ENCODE measurements around the gene TBATA.

TBATA gene

DNA sequence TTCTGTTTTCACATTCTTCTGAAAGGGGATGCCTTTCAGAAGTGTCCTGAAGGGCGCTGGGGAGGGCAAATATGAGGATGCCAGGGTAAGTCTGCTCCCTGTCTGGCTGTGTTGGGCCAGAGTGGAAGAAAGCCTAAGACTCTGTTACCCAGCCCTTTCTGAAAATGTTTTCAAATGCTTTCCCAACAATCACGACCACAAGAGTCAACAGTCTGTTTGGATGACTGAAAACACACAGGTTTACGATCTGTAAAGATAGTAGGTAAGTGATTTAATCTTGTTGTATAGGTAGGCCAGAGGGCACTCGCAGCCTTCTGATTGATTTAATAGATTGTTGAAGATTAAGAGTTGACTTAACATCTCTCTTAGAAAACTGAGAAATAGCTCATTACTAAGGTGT is 43.7 kb upstream of the TBATA start:
- peaks cover 0 to 21% of the 10 kb centered on the region in 2 experiments for H3K36me3 ChIP-seq (ENCODE audit: control insufficient read depth in 1 of 2, insufficient read depth in 2 of 2, low read depth in 1 of 2, low read length in 2 of 2)
- no peak overlapping the region for H2BK120ac ChIP-seq (ENCODE audit: low read depth, low read length)
- no peak overlapping the region for H3K4me2 ChIP-seq (ENCODE audit: low read length, poor library complexity, severe bottlenecking)
- no peak overlapping the region for H3K23ac ChIP-seq (ENCODE audit: low read length in 2 of 2)
- no peak overlapping the region for H4K91ac ChIP-seq (ENCODE audit: low read length)
- H4K8ac ChIP-seq (ENCODE audit: low read length): no peak overlapping the region
- no peak overlapping the region for H2AFZ ChIP-seq (ENCODE audit: low read depth, low read length)
- H2BK5ac ChIP-seq (ENCODE audit: low read depth, low read length, poor library complexity, severe bottlenecking): no peak overlapping the region
- peaks cover 1% of the 10 kb centered on the region for H3K4me1 ChIP-seq (ENCODE audit: control insufficient read depth, insufficient read depth, low read depth, low read length)
- no peaks in the 10 kb centered on the region for H3K9me3 ChIP-seq (ENCODE audit: control insufficient read depth, low read length)
- H2AK5ac ChIP-seq (ENCODE audit: low read length, severe bottlenecking): no peak overlapping the region
- no peaks in the 10 kb centered on the region for H3K27me3 ChIP-seq (ENCODE audit: control insufficient read depth in 1 of 2, insufficient read depth in 1 of 2, low read length in 2 of 2)
- H3K4me3 ChIP-seq (ENCODE audit: insufficient read depth in 1 of 2, low read depth in 1 of 2, low read length in 2 of 2): no peak overlapping the region
- no peak overlapping the region for H3K9ac ChIP-seq (ENCODE audit: low read length)
- no peak overlapping the region for H3K18ac ChIP-seq (ENCODE audit: low read depth in 1 of 2, low read length in 2 of 2)
- peaks cover 28% of the 10 kb centered on the region for H3K79me1 ChIP-seq (replicated peaks; ENCODE audit: low read length, poor library complexity, severe bottlenecking)
- H2BK15ac ChIP-seq (ENCODE audit: low read depth, poor library complexity, severe bottlenecking): no peak overlapping the region
- DNase-seq: no peak
- H2BK12ac ChIP-seq (ENCODE audit: low read length in 2 of 2): no peak overlapping the region
- no peak overlapping the region for H3K4ac ChIP-seq (ENCODE audit: low read depth in 1 of 2, low read length in 2 of 2)
- no peak overlapping the region for H3K27ac ChIP-seq (ENCODE audit: low read length, poor library complexity, severe bottlenecking)
- WGBS: 94% methylated on average over 4 of the region's 4 CpGs
- no peak overlapping the region for H3K14ac ChIP-seq (ENCODE audit: low read length in 2 of 2)

DNA sequence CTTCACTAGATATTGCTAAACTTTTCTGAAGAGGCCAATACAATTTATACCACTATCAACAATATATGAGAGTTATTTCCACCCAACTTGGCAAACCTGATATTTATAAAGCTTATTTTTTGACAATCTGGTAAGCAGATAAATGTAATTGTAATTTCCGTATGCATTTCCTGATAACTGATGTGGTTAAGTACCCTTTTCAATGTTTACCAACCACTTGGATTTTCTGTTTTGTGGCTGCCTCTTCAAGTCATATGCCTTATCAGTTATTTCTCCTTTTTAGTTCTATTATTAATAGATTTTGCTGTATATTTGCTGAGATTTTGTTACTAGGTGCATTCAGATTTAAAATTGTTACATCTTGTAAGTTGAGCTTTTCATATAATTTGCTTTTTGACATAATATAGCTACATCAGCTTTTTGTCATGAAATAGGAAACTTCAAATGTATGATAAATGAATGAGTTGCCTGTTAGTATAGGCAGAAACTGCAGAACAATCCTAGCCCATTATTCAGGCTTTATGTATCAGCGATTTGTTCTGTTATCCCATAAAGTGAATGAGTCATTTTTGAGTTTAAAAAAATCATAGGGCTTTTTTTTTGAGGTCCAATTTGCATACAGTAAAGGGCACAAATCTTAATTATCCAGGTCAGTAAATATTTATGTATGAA is 42.0 kb upstream of the TBATA start:
- Histone ChIP-seq H3K9me3 (ENCODE audit: control insufficient read depth, low read length) (no peaks in the 10 kb centered on the region), H4K8ac (ENCODE audit: low read length) (no peak overlapping the region), H2AK5ac (ENCODE audit: low read length, severe bottlenecking) (no peak overlapping the region), H3K36me3 (ENCODE audit: control insufficient read depth in 1 of 2, insufficient read depth in 2 of 2, low read depth in 1 of 2, low read length in 2 of 2) (peaks cover 0 to 21% of the 10 kb centered on the region in 2 experiments), H3K4me1 (ENCODE audit: control insufficient read depth, insufficient read depth, low read depth, low read length) (peaks cover 1% of the 10 kb centered on the region), H3K9ac (ENCODE audit: low read length) (no peak overlapping the region), H3K4me2 (ENCODE audit: low read length, poor library complexity, severe bottlenecking) (no peak overlapping the region), H2BK5ac (ENCODE audit: low read depth, low read length, poor library complexity, severe bottlenecking) (no peak overlapping the region), H3K14ac (ENCODE audit: low read length in 2 of 2) (no peak overlapping the region), H2BK15ac (ENCODE audit: low read depth, poor library complexity, severe bottlenecking) (no peak overlapping the region), H2BK120ac (ENCODE audit: low read depth, low read length) (no peak overlapping the region), H3K27me3 (ENCODE audit: control insufficient read depth in 1 of 2, insufficient read depth in 1 of 2, low read length in 2 of 2) (no peaks in the 10 kb centered on the region), H3K79me1 (replicated peaks; ENCODE audit: low read length, poor library complexity, severe bottlenecking) (peaks cover 28% of the 10 kb centered on the region), H3K4me3 (ENCODE audit: insufficient read depth in 1 of 2, low read depth in 1 of 2, low read length in 2 of 2) (no peak overlapping the region), H4K91ac (ENCODE audit: low read length) (no peak overlapping the region), H2AFZ (ENCODE audit: low read depth, low read length) (no peak overlapping the region), H3K23ac (ENCODE audit: low read length in 2 of 2) (no peak overlapping the region), H3K18ac (ENCODE audit: low read depth in 1 of 2, low read length in 2 of 2) (no peak overlapping the region), H2BK12ac (ENCODE audit: low read length in 2 of 2) (no peak overlapping the region), H3K4ac (ENCODE audit: low read depth in 1 of 2, low read length in 2 of 2) (no peak overlapping the region), H3K27ac (ENCODE audit: low read length, poor library complexity, severe bottlenecking) (no peak overlapping the region)
- no peak for DNase-seq
- 100% methylated on average over 1 of the region's 2 CpGs for WGBS

DNA sequence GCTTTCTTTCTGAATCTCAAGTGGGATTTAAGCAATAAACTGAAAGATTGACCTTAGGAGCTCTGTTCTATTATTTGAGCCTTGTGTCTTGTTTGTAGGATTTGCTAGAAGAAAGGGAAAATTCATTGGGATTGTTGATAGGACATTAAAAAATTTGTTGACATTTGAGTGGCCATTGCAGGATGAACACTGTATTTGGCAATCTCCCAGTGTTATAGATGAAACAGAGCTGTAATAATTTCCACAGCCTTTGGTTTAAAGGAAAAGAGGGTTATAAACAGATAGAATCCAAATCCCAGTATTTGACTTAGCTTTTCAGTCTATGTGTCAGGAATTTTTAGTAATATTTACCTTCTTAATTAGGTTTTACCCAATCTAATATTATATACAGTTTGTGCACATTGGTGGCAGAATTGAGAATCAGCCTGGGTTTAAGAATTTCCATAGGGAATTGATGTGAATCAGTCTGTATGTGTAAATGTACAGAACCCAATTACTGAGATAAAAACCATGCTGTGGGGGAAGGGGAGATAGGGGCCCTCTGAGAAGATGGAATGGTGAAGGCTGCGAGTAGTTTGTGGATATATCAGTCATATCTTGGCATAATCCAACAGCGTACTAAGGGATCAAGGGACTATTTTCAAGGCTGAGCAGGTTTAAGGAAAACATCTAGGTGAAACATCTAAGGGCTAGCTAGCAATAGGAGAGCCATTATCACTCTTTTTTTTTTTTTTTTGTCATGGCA is 37.1 kb upstream of the TBATA start:
- no peak overlapping the region for H2BK12ac ChIP-seq (ENCODE audit: low read length in 2 of 2)
- 98% methylated on average over 2 of the region's 2 CpGs for WGBS
- H2AK5ac ChIP-seq (ENCODE audit: low read length, severe bottlenecking): no peak overlapping the region
- H3K79me1 ChIP-seq (replicated peaks; ENCODE audit: low read length, poor library complexity, severe bottlenecking): peaks cover 28% of the 10 kb centered on the region
- H3K23ac ChIP-seq (ENCODE audit: low read length in 2 of 2): no peak overlapping the region
- no peak overlapping the region for H3K4ac ChIP-seq (ENCODE audit: low read depth in 1 of 2, low read length in 2 of 2)
- H3K4me3 ChIP-seq (ENCODE audit: insufficient read depth in 1 of 2, low read depth in 1 of 2, low read length in 2 of 2): no peak overlapping the region
- DNase-seq: no peak
- no peak overlapping the region for H3K9ac ChIP-seq (ENCODE audit: low read length)
- H3K27ac ChIP-seq (ENCODE audit: low read length, poor library complexity, severe bottlenecking): no peak overlapping the region
- no peaks in the 10 kb centered on the region for H3K4me1 ChIP-seq (ENCODE audit: control insufficient read depth, insufficient read depth, low read depth, low read length)
- no peak overlapping the region for H3K14ac ChIP-seq (ENCODE audit: low read length in 2 of 2)
- H3K18ac ChIP-seq (ENCODE audit: low read depth in 1 of 2, low read length in 2 of 2): no peak overlapping the region
- no peak overlapping the region for H2BK120ac ChIP-seq (ENCODE audit: low read depth, low read length)
- H4K91ac ChIP-seq (ENCODE audit: low read length): no peak overlapping the region
- no peak overlapping the region for H3K4me2 ChIP-seq (ENCODE audit: low read length, poor library complexity, severe bottlenecking)
- peaks cover 7 to 48% of the 10 kb centered on the region in 2 experiments for H3K36me3 ChIP-seq (ENCODE audit: control insufficient read depth in 1 of 2, insufficient read depth in 2 of 2, low read depth in 1 of 2, low read length in 2 of 2)
- no peaks in the 10 kb centered on the region for H3K27me3 ChIP-seq (ENCODE audit: control insufficient read depth in 1 of 2, insufficient read depth in 1 of 2, low read length in 2 of 2)
- no peak overlapping the region for H2AFZ ChIP-seq (ENCODE audit: low read depth, low read length)
- H2BK5ac ChIP-seq (ENCODE audit: low read depth, low read length, poor library complexity, severe bottlenecking): no peak overlapping the region
- H2BK15ac ChIP-seq (ENCODE audit: low read depth, poor library complexity, severe bottlenecking): no peak overlapping the region
- no peak overlapping the region for H4K8ac ChIP-seq (ENCODE audit: low read length)
- no peaks in the 10 kb centered on the region for H3K9me3 ChIP-seq (ENCODE audit: control insufficient read depth, low read length)

DNA sequence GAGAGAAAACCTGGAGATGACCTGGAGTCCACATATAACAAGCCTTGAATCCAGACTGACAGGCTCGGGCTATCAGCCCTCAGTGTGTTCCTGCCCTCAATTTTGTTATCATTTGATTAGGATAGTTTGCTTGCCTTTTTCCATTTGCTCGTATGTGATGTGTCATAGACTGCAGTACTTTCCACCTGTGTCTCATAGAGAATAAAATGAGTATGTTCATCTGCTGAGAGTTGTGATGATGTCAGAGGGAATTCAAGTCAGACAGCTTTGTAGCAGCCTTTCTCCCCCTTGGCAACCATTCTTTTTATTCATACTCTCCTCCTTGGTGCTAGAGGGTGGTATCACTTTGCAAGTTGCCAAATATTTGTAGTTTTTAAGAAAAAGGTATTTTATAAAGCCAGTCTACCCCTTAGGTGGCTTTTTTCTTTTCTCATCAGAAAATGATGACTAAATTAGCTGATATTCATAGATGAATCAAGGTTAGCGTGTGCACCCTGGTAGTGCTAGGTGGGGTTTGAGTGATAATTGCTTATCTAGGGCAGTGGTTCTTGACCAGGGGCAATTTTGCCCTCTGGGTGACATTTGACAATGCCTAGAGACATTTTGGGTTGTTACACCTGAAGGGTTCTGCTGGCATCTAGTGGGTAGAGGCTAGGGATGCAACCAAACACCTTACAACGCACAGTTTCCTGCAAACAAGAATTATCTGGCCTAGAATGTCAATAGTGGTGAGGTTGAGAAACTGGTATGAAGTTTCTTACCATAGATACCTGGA is 36.0 kb upstream of the TBATA start:
- H2AK5ac ChIP-seq (ENCODE audit: low read length, severe bottlenecking): no peak overlapping the region
- no peak overlapping the region for H3K18ac ChIP-seq (ENCODE audit: low read depth in 1 of 2, low read length in 2 of 2)
- no peak overlapping the region for H2BK120ac ChIP-seq (ENCODE audit: low read depth, low read length)
- H3K27me3 ChIP-seq (ENCODE audit: control insufficient read depth in 1 of 2, insufficient read depth in 1 of 2, low read length in 2 of 2): no peaks in the 10 kb centered on the region
- DNase-seq: no peak
- no peak overlapping the region for H3K27ac ChIP-seq (ENCODE audit: low read length, poor library complexity, severe bottlenecking)
- H2BK12ac ChIP-seq (ENCODE audit: low read length in 2 of 2): no peak overlapping the region
- H3K36me3 ChIP-seq (ENCODE audit: control insufficient read depth in 1 of 2, insufficient read depth in 2 of 2, low read depth in 1 of 2, low read length in 2 of 2): peaks cover 7 to 46% of the 10 kb centered on the region in 2 experiments
- H3K4ac ChIP-seq (ENCODE audit: low read depth in 1 of 2, low read length in 2 of 2): no peak overlapping the region
- H3K23ac ChIP-seq (ENCODE audit: low read length in 2 of 2): no peak overlapping the region
- 93% methylated on average over 4 of the region's 4 CpGs for WGBS
- H3K9me3 ChIP-seq (ENCODE audit: control insufficient read depth, low read length): no peaks in the 10 kb centered on the region
- no peak overlapping the region for H4K8ac ChIP-seq (ENCODE audit: low read length)
- no peak overlapping the region for H4K91ac ChIP-seq (ENCODE audit: low read length)
- H2BK5ac ChIP-seq (ENCODE audit: low read depth, low read length, poor library complexity, severe bottlenecking): no peak overlapping the region
- H2BK15ac ChIP-seq (ENCODE audit: low read depth, poor library complexity, severe bottlenecking): no peak overlapping the region
- no peak overlapping the region for H3K4me2 ChIP-seq (ENCODE audit: low read length, poor library complexity, severe bottlenecking)
- no peak overlapping the region for H3K4me3 ChIP-seq (ENCODE audit: insufficient read depth in 1 of 2, low read depth in 1 of 2, low read length in 2 of 2)
- H3K4me1 ChIP-seq (ENCODE audit: control insufficient read depth, insufficient read depth, low read depth, low read length): peaks cover 3% of the 10 kb centered on the region
- no peak overlapping the region for H2AFZ ChIP-seq (ENCODE audit: low read depth, low read length)
- no peak overlapping the region for H3K9ac ChIP-seq (ENCODE audit: low read length)
- H3K79me1 ChIP-seq (replicated peaks; ENCODE audit: low read length, poor library complexity, severe bottlenecking): peaks cover 28% of the 10 kb centered on the region
- no peak overlapping the region for H3K14ac ChIP-seq (ENCODE audit: low read length in 2 of 2)

Measured in mesenchymal stem cell (in vitro differentiated cells and primary cell).